Cardiac muscle cell (in vitro differentiated cells and primary cell): Measurements from ENCODE around the gene CAMSAP1. TPM values are rescaled to one million over a fixed set of nuclear protein-coding genes. Genes with fewer than 3 reads are reported as not detected.

Source experiments
- DNase-seq, 2 donors: peaks; one replicate each; pipeline versions ENCODE4 v3.0.0 to v3.0.0-alpha.2; 2010 to 2017; ENCODE audit warnings: low read depth in 1 of 2, low spot score in 1 of 2
- H3K27ac ChIP-seq: fragments of 200-600 bp; sonication (generic); 2 replicates; pipeline ENCODE4 v1.5.1; 2016
- H3K27me3 ChIP-seq: fragments of 200-600 bp; sonication (generic); 2 replicates; pipeline ENCODE4 v1.6.0; 2016; ENCODE audit warnings: control low read depth
- H3K36me3 ChIP-seq: fragments of 200-600 bp; sonication (generic); 2 replicates; pipeline ENCODE4 v1.5.1; 2016; ENCODE audit warnings: control low read depth
- H3K4me1 ChIP-seq: fragments of 200-600 bp; sonication (generic); 2 replicates; pipeline ENCODE4 v1.8.1; 2017; ENCODE audit warnings: low read depth, mild to moderate bottlenecking, mixed run types
- H3K4me3 ChIP-seq: fragments of 200-600 bp; sonication (generic); 2 replicates; pipeline ENCODE4 v1.5.1; 2016; ENCODE audit warnings: mild to moderate bottlenecking
- H3K9me3 ChIP-seq: fragments of 200-600 bp; sonication (generic); 2 replicates; pipeline ENCODE4 v1.5.1; 2017; ENCODE audit warnings: low read depth, mild to moderate bottlenecking, control low read depth
- polyA plus RNA-seq: library from polyadenylated mRNA; unstranded; fragments of >200 nt; fragmentation: Nextera tagmentation; extraction: Ambion mirVana; gene quantifications from 2 replicates; pipeline ENCODE4 v1.2.1, GENCODE V29; 2016
- total RNA-seq: library from RNA; depleted of rRNA; stranded (reverse); fragments of >200 nt; gene quantifications from 2 replicates; pipeline ENCODE4 v1.2.3, GENCODE V29; 2016
- TF ChIP-seq, protein P1 (sequence below): IDR thresholded peaks from 2 replicates; pipeline ENCODE4 v1.5.1; 2012; ENCODE audit warnings: low read depth, mild to moderate bottlenecking, low read length

The CAMSAP1 gene
- total and polyA plus RNA-seq, 2 experiments from 2014 or later: 7.8 to 64.1 TPM

DNA sequence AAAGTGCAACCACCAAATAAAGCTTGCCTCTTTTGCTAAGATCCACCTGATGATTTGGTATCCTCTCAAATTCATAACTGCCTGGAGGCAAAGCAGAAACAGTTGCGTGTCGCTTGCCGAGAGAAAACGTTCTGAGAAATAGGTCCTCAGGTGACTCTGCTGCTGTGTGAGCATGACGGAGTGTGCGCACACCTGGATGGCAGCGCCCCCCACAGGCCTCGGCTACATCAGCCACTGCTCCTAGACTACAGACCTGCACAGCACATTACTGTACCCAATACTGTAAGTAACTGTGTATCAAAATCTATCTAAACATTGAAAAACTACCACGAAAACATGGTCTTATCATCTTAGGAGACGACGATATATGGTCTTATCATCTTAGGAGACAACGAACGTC lies 87.4 kb downstream of the CAMSAP1 start:
- Histone ChIP-seq H3K27me3 (no peaks in the 10 kb centered on the region), H3K27ac (no peak overlapping the region), H3K4me1 (no peaks in the 10 kb centered on the region), H3K4me3 (no peak overlapping the region), H3K9me3 (no peaks in the 10 kb centered on the region), H3K36me3 (peaks cover 72% of the 10 kb centered on the region)
- DNase-seq: no peak
- TF ChIP-seq, protein P1, sequence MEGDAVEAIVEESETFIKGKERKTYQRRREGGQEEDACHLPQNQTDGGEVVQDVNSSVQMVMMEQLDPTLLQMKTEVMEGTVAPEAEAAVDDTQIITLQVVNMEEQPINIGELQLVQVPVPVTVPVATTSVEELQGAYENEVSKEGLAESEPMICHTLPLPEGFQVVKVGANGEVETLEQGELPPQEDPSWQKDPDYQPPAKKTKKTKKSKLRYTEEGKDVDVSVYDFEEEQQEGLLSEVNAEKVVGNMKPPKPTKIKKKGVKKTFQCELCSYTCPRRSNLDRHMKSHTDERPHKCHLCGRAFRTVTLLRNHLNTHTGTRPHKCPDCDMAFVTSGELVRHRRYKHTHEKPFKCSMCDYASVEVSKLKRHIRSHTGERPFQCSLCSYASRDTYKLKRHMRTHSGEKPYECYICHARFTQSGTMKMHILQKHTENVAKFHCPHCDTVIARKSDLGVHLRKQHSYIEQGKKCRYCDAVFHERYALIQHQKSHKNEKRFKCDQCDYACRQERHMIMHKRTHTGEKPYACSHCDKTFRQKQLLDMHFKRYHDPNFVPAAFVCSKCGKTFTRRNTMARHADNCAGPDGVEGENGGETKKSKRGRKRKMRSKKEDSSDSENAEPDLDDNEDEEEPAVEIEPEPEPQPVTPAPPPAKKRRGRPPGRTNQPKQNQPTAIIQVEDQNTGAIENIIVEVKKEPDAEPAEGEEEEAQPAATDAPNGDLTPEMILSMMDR: no peak

DNA sequence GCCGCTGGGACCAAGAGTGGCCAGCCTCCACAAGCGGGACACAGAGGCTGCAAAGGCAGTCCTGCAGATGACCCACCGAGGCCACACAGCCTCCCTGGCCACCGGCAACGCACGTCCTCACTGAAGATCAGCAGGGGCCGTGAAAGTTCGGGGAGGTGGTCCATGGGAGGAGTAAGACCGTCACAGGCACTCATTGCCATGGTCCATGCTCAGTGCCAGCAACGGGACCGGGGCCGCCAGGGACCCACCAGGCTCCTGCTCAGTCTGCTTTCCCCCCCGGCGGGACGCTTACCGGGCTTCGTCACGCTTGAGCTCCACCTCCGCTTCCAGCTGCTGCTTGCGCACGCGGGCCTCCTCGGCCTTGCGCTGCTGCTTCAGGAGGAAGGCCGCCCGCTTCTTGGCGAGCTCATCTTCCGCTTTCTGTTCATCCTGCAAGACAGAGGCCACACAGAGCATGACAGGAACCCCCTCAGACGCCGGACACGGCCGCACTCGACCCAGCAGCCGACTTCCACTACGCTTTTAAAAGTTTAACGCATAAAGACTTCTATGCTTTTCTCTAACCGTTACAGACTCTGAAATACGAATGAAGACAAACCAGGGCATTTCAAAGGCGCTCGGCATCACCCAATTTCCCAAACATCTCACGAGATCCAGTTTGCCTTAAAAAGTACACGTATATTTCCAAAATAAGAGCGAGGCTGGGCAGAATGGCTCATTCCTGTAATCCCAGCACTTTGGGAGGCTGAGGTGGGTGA lies 88.4 kb downstream of the CAMSAP1 start:
- H3K27me3 ChIP-seq: no peaks in the 10 kb centered on the region
- no peaks in the 10 kb centered on the region for H3K9me3 ChIP-seq
- no peak overlapping the region for H3K27ac ChIP-seq
- peaks cover 75% of the 10 kb centered on the region for H3K36me3 ChIP-seq
- H3K4me3 ChIP-seq: no peak overlapping the region
- TF ChIP-seq, protein P1: no peak
- H3K4me1 ChIP-seq: no peaks in the 10 kb centered on the region
- DNase-seq: no peak

- no peak overlapping the region for H3K27ac ChIP-seq
- H3K4me1 ChIP-seq: no peaks in the 10 kb centered on the region
- no peak overlapping the region for H3K4me3 ChIP-seq
- H3K9me3 ChIP-seq: no peaks in the 10 kb centered on the region
- no peaks in the 10 kb centered on the region for H3K27me3 ChIP-seq
- peaks cover 76% of the 10 kb centered on the region for H3K36me3 ChIP-seq
- TF ChIP-seq, protein P1: no peak
- DNase-seq: no peak
These were observed 89.2 kb downstream of the CAMSAP1 start for GRCh38 chr9:135817951-135818717.

- peaks cover 79% of the 10 kb centered on the region for H3K36me3 ChIP-seq
- no peaks in the 10 kb centered on the region for H3K4me1 ChIP-seq
- H3K4me3 ChIP-seq: no peak overlapping the region
- TF ChIP-seq, protein P1: no peak
- H3K9me3 ChIP-seq: no peaks in the 10 kb centered on the region
- H3K27ac ChIP-seq: no peak overlapping the region
- H3K27me3 ChIP-seq: no peaks in the 10 kb centered on the region
- no peak for DNase-seq
These were observed 90.7 kb downstream of the CAMSAP1 start for GRCh38 chr9:135816651-135816970.

GRCh38 chr9:135815830-135816650 lies 91.3 kb downstream of the CAMSAP1 start:
- peaks cover 78% of the 10 kb centered on the region for H3K36me3 ChIP-seq
- no peaks in the 10 kb centered on the region for H3K27me3 ChIP-seq
- no peak overlapping the region for H3K4me3 ChIP-seq
- no peaks in the 10 kb centered on the region for H3K9me3 ChIP-seq
- TF ChIP-seq, protein P1: no peak
- no peak overlapping the region for H3K27ac ChIP-seq
- DNase-seq: no peak
- no peaks in the 10 kb centered on the region for H3K4me1 ChIP-seq
